Measurements from ENCODE around the gene BTBD9.

GRCh38 chr6:38207375-38207774 lies 432.4 kb downstream of the BTBD9 start:
- no peak for TF ChIP-seq EP300 (IDR thresholded peaks at IDR 0.05; ENCODE audit: low read length)
- TF ChIP-seq CTCF (IDR thresholded peaks at IDR 0.05 in 2 of 3, conservative IDR thresholded peaks at IDR 0.05 in 1 of 3; ENCODE audit: insufficient read depth in 2 of 3, low read depth in 1 of 3, low read length in 3 of 3) = no peak
- TF ChIP-seq, protein P1, sequence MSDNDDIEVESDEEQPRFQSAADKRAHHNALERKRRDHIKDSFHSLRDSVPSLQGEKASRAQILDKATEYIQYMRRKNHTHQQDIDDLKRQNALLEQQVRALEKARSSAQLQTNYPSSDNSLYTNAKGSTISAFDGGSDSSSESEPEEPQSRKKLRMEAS (CRISPR knock-in tag; IDR thresholded peaks at IDR 0.05) = no peak
- TF ChIP-seq PHF21A (IDR thresholded peaks at IDR 0.05; ENCODE audit: borderline replicate concordance, low read depth) = no peak
